Anterior cingulate cortex (tissue), 58 donors: Measurements from ENCODE around the gene PLEKHH2.
A peak's percentile ranks its signal among the peaks of the same experiment; 100 is the strongest.
"Not testable (repeated sequence)": the region's sequence is repeated elsewhere in the genome, so short reads cannot be mapped to it uniquely, and the experiment has no call there.

Experiments used
- DNase-seq, 58 donors: peaks; one replicate each; lab custom pipeline; 2025; lab: John Stamatoyannopoulos, UW

The PLEKHH2 gene

GRCh38 chr2:43710866-43711265 lies 73.8 kb downstream of the PLEKHH2 start:
- DNase-seq, result peak in 1 of 58 donors; percentile 23

GRCh38 chr2:43714164-43714563 lies 77.1 kb downstream of the PLEKHH2 start:
- DNase-seq, result no peak

GRCh38 chr2:43715300-43716098 lies 78.4 kb downstream of the PLEKHH2 start:
- DNase-seq, result no peak

GRCh38 chr2:43717322-43717721 lies 80.3 kb downstream of the PLEKHH2 start:
- no peak for DNase-seq

- DNase-seq, result no peak
Measured at GRCh38 chr2:43718530-43719124, 81.6 kb downstream of the PLEKHH2 start.

- no peak for DNase-seq
Measured at GRCh38 chr2:43724728-43725526, 87.9 kb downstream of the PLEKHH2 start.

- DNase-seq, result no peak
Measured at GRCh38 chr2:43725711-43726246, 88.7 kb downstream of the PLEKHH2 start.

GRCh38 chr2:43726961-43727633 lies 90.0 kb downstream of the PLEKHH2 start:
- not testable (repeated sequence) for DNase-seq

GRCh38 chr2:43727634-43728014 lies 90.6 kb downstream of the PLEKHH2 start:
- no peak for DNase-seq

- DNase-seq, result no peak
Measured at GRCh38 chr2:43729491-43730174, 92.6 kb downstream of the PLEKHH2 start.

GRCh38 chr2:43731211-43731610 lies 94.2 kb downstream of the PLEKHH2 start:
- DNase-seq, result no peak

GRCh38 chr2:43736637-43737036 lies 99.6 kb downstream of the PLEKHH2 start:
- DNase-seq, result no peak

- DNase-seq, result no peak
Measured at GRCh38 chr2:43737097-43737854, 100.2 kb downstream of the PLEKHH2 start.

GRCh38 chr2:43737855-43738254 lies 100.8 kb downstream of the PLEKHH2 start:
- DNase-seq, result no peak

GRCh38 chr2:43738257-43738656 lies 101.2 kb downstream of the PLEKHH2 start:
- no peak for DNase-seq

GRCh38 chr2:43743706-43744105 lies 106.6 kb downstream of the PLEKHH2 start:
- DNase-seq, result no peak

GRCh38 chr2:43745457-43745856 lies 108.4 kb downstream of the PLEKHH2 start:
- DNase-seq, result no peak

- no peak for DNase-seq
Measured at GRCh38 chr2:43748333-43748732, 111.3 kb downstream of the PLEKHH2 start.

GRCh38 chr2:43749583-43749982 lies 112.5 kb downstream of the PLEKHH2 start:
- peak in 1 of 58 donors; percentile 1 for DNase-seq
